ENCODE results near the gene ZNF746.

- TF ChIP-seq CTCF (IDR thresholded peaks at IDR 0.05; ENCODE audit: low read length) (no peak), EZH2phosphoT487 (IDR thresholded peaks at IDR 0.05; ENCODE audit: low read length) (no peak)
These were observed 48.7 kb upstream of the ZNF746 start for GRCh38 chr7:149546331-149546730.
